Activated CD4-positive, alpha-beta T cell treated with anti-CD3 and anti-CD28 coated beads, Interleukin-2, amount 50 U/mL, for 48 hours (primary cell): ENCODE data around the gene VPS9D1.

Experiments used
- DNase-seq, 2 experiments: peaks; one replicate each; pipeline ENCODE4 v3.0.0-alpha.2; 2020

The VPS9D1 gene

GRCh38 chr16:89657442-89658220, 63.1 kb downstream of the VPS9D1 start, which contains the start of the genes CHMP1A and SPATA33:
Gene CHMP1A (minus strand): TSS chr16:89657708. CDS start chr16:89657588, 120 bp downstream.
Gene SPATA33 (plus strand): TSS chr16:89657836. CDS start chr16:89657912, 76 bp downstream.
- DNase-seq = peak; percentile 91 to 93
